ENCODE measurements around the gene SDF2L1.

GRCh38 chr22:21651521-21652009, 9.5 kb downstream of the SDF2L1 start:
- no peak; the same call in 1 of the 2 replicates for TF ChIP-seq CTCF (CRISPR knock-in tag; IDR thresholded peaks at IDR 0.05)
- peak; percentile 4; the same call in 1 of the 2 replicates for TF ChIP-seq TAF1 (CRISPR knock-in tag; IDR thresholded peaks at IDR 0.05)
- no peak for TF ChIP-seq XRCC5 (optimal IDR thresholded peaks at IDR 0.05; ENCODE audit: low read length)
- no peak; a peak in 1 of 4 replicates for TF ChIP-seq POLR2A (IDR thresholded peaks at IDR 0.05; ENCODE audit: insufficient read depth in 1 of 2, low read depth in 2 of 2, low read length in 2 of 2)
- TF ChIP-seq ZNF598 (CRISPR knock-in tag; IDR thresholded peaks at IDR 0.05; ENCODE audit: borderline replicate concordance) = no peak
- no peak for TF ChIP-seq GMEB1 (CRISPR knock-in tag; IDR thresholded peaks at IDR 0.05; ENCODE audit: borderline replicate concordance)
- no peak for TF ChIP-seq ZNF740 (CRISPR knock-in tag; IDR thresholded peaks at IDR 0.05)
- TF ChIP-seq CCDC6 (CRISPR knock-in tag; IDR thresholded peaks at IDR 0.05) = no peak
- TF ChIP-seq POLR2AphosphoS5 (IDR thresholded peaks at IDR 0.05; ENCODE audit: low read depth, low read length) = no peak
- TF ChIP-seq CREB1 (IDR thresholded peaks at IDR 0.05) = no peak
- no peak for TF ChIP-seq CREB1 (CRISPR knock-in tag; IDR thresholded peaks at IDR 0.05)
- TF ChIP-seq SP1 (IDR thresholded peaks at IDR 0.05) = no peak
- no peak for TF ChIP-seq SP1 (CRISPR knock-in tag; IDR thresholded peaks at IDR 0.05)
